ENCODE results near the gene IGF1R. TPM values are rescaled to one million over a fixed set of nuclear protein-coding genes. Genes with fewer than 3 reads are reported as not detected.

Gene IGF1R
- total RNA-seq, 3 donors from 2014 or later, result 34.7 to 65.2 (median 47.7) TPM

DNA sequence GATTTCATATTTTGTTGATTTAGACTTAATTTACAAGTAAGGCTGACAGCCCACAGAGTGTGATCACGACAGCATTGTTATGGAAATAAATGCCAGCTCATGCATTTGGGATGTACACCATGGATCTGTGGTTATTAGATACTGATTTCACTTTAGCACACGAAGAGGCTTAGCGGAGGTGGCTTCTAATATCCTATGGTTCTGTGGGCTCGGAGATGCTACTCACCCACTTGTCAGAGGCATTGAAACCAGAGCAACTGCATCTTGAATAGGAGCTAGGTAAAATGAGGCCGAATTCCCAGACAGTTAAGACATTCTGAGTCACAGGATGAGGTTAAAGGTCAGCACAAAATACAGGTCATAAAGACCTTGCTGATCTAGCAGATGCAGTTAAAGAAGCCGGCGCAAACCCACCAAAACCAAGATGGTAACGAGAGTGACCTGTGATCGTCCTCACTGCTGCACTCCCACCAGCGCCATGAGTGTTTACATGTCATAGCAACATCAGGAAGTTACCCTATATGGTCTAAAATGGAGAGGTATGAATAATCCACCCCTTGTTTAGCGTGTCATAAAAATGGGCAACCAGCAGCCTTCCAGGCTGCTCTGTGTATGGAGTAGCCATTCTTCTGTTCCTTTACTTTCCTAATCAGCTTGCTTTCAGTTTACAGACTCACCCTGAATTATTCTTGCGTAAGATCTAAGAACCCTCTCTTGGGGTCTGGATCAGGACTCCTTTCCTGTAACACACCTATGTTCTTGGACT is 241.8 kb downstream of the IGF1R start:
- H3K4me1 ChIP-seq (ENCODE audit: low read depth), result no peaks in the 10 kb centered on the region
- intact Hi-C loops (cut with DNase I, micrococcal nuclease), result no loop called here
- H3K36me3 ChIP-seq (ENCODE audit: low read depth), result no peaks in the 10 kb centered on the region
- DNase-seq, result no peak
- peak; percentile 58 for ATAC-seq
- H3K9me3 ChIP-seq, result no peaks in the 10 kb centered on the region
- TF ChIP-seq, protein P1, sequence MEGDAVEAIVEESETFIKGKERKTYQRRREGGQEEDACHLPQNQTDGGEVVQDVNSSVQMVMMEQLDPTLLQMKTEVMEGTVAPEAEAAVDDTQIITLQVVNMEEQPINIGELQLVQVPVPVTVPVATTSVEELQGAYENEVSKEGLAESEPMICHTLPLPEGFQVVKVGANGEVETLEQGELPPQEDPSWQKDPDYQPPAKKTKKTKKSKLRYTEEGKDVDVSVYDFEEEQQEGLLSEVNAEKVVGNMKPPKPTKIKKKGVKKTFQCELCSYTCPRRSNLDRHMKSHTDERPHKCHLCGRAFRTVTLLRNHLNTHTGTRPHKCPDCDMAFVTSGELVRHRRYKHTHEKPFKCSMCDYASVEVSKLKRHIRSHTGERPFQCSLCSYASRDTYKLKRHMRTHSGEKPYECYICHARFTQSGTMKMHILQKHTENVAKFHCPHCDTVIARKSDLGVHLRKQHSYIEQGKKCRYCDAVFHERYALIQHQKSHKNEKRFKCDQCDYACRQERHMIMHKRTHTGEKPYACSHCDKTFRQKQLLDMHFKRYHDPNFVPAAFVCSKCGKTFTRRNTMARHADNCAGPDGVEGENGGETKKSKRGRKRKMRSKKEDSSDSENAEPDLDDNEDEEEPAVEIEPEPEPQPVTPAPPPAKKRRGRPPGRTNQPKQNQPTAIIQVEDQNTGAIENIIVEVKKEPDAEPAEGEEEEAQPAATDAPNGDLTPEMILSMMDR (IDR thresholded peaks at IDR 0.05), result no peak
- H3K4me3 ChIP-seq, result no peak overlapping the region

DNA sequence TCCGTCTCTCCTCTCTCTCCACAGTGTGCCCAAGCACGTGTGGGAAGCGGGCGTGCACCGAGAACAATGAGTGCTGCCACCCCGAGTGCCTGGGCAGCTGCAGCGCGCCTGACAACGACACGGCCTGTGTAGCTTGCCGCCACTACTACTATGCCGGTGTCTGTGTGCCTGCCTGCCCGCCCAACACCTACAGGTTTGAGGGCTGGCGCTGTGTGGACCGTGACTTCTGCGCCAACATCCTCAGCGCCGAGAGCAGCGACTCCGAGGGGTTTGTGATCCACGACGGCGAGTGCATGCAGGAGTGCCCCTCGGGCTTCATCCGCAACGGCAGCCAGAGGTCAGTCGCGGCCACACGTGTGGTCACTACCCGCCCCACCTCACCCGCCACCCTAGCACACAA is 243.0 kb downstream of the IGF1R start:
- Histone ChIP-seq H3K9me3 (no peaks in the 10 kb centered on the region), H3K4me1 (ENCODE audit: low read depth) (no peaks in the 10 kb centered on the region), H3K36me3 (ENCODE audit: low read depth) (no peaks in the 10 kb centered on the region), H3K4me3 (no peak overlapping the region)
- TF ChIP-seq, protein P1 (IDR thresholded peaks at IDR 0.05), result no peak
- ATAC-seq, result no peak
- no peak for DNase-seq
- intact Hi-C loops (cut with DNase I, micrococcal nuclease), result no loop called here

DNA sequence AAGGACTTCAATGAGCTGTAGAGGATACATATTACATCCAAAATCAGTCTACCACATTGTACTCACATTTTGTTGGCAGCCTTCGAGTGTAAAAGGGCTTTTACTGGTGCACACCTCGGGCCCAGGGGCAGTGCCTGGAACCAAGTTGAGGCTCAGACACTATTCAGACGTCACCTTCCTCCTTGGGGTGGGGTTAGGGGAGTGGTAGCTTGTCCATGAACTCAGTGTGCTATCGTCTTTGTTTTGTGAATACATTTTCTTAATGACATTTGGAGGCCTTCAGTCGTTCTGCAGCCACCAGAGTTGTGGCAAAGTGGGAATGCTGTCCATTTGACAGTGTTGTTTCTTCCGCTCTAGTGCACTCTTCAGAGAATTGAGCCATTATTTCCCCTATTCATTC is 245.1 kb downstream of the IGF1R start:
- Histone ChIP-seq H3K4me3 (no peak overlapping the region), H3K9me3 (no peaks in the 10 kb centered on the region), H3K4me1 (ENCODE audit: low read depth) (no peaks in the 10 kb centered on the region), H3K36me3 (ENCODE audit: low read depth) (no peaks in the 10 kb centered on the region)
- intact Hi-C loops (cut with DNase I, micrococcal nuclease), result no loop called here
- TF ChIP-seq, protein P1 (IDR thresholded peaks at IDR 0.05), result no peak
- no peak for ATAC-seq
- no peak for DNase-seq

DNA sequence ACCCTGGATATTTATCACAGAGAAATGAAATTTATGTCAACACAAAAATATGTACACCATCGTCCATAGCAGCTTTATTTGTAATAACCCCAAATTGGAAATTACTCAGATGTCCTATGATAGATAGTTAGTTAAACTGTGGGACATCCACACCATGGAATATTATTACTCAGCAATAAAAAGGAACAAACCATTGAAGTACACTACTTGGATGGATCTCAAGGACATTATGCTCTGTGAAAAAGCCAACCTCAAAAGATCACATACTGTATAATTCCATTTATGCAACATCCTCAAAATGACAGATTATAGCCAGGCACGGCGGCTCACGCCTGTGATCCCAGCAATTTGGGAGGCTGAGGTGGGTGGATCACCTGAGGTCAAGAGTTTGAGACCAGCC is 246.0 kb downstream of the IGF1R start:
- DNase-seq (no peak), ATAC-seq (no peak)
- intact Hi-C loops (cut with DNase I, micrococcal nuclease), result no loop called here
- no peaks in the 10 kb centered on the region for H3K9me3 ChIP-seq
- TF ChIP-seq, protein P1 (IDR thresholded peaks at IDR 0.05), result no peak
- H3K4me3 ChIP-seq, result no peak overlapping the region
- no peaks in the 10 kb centered on the region for H3K36me3 ChIP-seq (ENCODE audit: low read depth)
- no peaks in the 10 kb centered on the region for H3K4me1 ChIP-seq (ENCODE audit: low read depth)

DNA sequence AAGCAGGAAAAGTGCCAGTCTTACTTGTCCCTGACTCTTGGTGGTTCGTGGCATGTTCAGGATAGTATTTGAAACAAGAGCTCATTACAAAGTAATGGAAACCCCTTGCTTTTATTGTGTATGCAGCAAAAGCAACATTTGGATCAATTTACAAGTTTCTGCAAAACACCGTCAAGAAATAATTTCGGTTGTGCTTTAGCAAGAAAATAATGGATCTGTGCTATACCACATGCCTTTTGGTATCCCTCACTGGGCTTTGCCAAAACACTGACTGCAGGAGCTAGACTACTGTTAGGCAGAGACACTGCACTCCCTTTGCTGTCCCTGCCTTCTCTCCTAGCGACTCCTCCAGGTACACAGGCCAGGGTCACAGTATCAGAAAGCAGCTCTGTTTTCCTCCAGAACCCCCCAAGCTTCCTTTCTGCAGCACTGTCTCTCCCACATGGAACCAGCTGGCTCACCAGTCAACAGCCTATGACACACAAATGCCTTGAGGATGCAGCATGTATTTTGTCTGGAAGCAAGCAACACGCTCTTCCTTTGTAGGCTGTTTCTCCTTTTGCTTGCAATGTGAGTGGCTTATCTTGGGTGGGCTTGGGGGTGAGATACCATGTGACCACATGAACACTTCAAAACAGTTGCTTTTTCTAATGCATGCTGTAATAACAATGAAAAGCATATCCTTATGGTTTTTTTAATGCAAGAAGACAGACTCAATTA is 247.8 kb downstream of the IGF1R start:
- no peaks in the 10 kb centered on the region for H3K4me1 ChIP-seq (ENCODE audit: low read depth)
- intact Hi-C loops (cut with DNase I, micrococcal nuclease), result no loop called here

More for the DNA sequence above, 247.8 kb downstream of the IGF1R start:
- TF ChIP-seq, protein P1 (IDR thresholded peaks at IDR 0.05), result no peak
- Histone ChIP-seq H3K36me3 (ENCODE audit: low read depth) (no peaks in the 10 kb centered on the region), H3K9me3 (no peaks in the 10 kb centered on the region), H3K4me3 (no peak overlapping the region)
- DNase-seq (no peak), ATAC-seq (peak; percentile 29)
